GM19193 (cell line): ENCODE measurements around the gene PDE2A.

ENCODE experiments used
- POLR2A ChIP-seq: IDR thresholded peaks from 4 replicates; pipeline ENCODE4 v1.6.1; 2011; ENCODE audit not compliant: insufficient read depth, insufficient read length; ENCODE audit errors: extremely low read depth

PDE2A gene

DNA sequence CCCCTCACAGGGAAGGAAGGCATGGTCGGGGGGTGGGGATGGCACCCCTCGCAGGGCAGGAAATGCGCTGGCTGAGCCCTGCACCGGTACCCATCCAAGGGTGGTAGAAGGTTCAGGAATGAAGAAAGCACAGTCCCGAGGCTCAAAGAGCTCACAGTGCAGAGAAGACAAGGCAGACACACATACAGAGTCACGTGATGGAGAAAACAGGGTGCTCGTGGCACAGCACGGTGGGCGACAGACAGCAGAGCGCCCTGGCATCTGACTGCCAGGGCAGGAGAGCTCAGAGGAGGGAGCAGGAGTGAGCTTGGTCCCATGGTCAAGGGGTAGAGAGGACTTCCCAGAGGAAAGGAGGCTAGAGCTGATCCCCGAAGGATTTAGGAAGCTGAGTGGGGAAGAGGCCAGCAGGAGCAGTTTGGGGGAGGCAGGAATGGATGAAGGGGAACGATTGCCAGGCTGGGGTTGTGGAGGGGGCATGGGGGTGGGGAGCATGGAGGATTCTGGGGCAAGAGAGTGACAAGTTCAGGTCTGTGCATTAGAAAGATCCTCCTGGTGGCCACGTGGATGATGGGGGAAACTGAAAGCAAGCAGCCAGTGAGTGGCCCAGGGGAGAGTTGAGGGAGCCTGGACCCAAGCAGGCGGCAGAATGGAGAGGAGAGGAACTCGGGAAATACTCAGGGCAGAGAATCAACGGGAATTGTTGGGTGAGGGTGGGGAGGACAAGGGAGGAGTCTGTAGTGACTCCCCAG lies 43.9 kb downstream of the PDE2A start:
- TF ChIP-seq POLR2A, result no peak

DNA sequence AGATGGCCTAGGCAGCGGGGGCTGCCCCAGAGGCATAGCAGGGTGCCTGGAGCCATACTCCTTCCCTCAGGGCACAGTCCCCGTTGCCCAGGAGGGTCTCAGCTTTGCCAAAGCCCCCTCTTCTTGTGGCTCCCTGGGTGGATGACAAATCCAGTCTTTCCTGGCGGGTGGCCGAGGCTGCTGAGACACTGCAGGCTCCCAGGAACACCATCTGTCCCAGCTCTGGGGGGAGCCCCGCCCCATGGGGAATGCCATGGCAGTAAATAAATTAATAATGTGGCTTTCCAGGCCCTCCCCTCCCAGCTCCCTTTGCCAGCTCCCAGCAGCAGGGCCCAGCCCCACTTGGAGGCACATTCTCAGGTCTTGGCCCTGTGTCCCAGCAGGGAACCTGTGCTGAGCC lies 45.0 kb downstream of the PDE2A start:
- TF ChIP-seq POLR2A, result no peak

DNA sequence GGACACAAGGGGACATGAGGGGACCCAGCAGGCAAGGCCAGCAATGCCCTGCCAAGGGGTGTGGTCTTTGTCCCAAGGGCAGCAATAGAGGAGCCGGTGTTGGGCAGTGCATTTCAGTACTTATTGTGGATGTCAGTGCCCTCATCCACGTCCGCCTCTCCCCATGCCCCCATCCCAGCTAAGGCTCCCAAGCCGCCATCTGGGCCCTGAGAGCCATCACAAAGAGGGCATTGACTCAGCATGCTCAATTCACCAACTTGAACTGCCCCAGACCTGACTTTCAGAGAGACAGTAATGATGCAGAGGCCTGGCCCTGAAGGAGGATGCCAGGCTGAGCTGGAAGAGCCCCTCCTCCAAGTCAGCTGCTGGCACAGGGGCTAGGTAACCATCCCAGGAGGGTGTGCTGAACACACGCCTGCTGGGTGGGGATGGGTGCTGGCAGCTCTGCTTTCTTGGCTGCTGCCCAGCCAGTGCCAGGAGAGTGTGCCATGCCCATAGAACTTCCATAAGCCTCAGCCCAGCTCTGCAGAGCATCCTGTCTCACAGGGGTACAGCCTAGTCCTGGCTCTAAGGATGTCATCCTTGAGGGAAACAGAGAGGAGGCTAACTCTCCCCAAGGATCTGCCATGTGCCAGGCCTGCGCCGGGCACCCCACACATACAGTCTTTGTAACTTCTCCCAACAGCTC lies 46.5 kb downstream of the PDE2A start:
- TF ChIP-seq POLR2A, result no peak

DNA sequence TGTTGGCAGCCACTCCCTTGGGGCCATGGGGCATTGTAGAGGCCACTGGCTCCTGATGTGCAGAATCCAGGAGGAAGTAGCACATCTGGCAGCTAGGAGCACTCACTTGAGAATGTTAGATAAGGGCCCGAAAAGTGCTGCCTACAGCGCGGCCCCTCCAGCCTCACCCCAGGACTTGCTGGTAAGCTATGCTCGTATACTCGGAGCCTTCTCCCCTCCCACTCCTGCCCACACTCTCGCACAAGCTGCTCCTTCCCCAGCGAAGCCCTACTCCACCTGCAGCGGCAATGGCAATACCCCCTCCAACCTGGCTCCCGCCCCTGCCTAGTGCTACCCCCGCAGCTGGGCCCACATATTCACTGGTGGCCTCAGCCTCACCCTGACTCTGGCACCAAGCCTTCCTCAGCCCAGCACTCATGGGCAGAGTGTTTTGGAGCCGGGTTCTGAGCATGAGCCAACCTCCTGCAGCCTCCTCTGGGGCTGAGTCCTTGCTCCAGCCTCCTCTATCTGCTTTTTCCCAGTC lies 47.7 kb downstream of the PDE2A start:
- no peak for TF ChIP-seq POLR2A

DNA sequence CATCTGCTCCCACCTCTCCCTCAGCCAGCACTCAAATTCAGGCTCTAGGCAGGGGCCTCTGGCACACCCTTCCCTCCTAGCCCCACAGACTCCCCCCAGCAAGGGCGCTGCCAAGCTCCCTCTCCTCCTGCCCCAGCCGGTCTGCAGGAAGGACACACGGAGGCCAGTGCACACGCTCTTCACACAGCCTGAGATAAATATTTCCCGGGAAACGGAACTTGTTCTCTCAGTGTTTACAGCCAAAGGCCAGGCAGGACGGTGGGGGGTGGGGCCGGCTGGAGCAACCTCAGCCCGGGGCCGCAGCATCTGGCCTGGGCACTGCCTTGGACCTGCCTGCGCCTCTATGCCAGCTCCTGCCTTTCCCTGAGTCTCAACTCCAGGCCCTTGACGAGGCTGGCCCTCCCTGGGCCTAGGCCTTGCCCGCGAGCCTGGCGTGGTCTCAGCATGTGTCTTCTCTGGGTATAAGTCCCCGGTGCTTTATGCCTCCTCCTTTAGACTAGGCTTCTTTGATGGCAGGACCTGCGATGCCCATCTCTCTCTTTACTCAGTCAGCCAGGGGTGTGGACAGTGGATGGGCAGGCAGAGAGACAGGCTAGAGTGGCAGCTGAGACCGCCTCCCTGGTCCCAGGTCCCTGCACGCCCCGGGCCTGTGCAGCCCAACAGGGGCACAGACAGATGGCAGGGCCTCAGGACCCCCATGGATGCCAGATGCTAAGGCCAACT lies 48.4 kb downstream of the PDE2A start:
- TF ChIP-seq POLR2A, result no peak

DNA sequence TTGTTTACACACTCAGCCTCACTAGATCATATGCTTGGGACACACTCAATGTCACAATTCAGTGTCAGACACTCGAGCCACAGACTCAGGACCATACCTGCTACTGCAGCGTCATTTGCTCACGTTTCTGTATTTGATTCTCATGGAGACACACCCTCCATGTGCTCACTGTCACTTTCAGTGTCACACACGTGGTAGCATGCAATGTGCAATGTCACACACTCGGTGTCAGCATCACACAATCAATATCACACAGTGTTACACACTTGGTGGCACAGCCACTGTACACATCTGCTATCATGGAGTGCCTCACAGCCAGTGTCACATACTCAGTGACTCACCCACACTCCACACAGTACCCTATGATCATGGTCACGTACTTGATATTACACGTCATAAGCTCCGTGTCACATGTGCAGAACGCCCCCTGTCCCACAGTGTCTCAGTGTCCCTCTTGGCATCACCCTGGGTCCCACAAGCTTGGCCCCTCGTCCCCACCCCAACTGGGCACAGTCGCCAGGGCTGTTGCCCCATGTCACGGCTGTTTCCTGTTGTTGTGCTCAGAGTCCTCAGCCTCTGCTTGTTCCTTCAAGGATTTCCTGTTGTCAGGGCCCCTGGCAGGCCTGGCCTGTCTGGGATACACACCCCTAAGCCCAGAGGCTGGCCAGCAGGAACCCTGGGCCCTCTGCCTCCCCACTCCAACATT lies 49.6 kb downstream of the PDE2A start:
- TF ChIP-seq POLR2A, result no peak

DNA sequence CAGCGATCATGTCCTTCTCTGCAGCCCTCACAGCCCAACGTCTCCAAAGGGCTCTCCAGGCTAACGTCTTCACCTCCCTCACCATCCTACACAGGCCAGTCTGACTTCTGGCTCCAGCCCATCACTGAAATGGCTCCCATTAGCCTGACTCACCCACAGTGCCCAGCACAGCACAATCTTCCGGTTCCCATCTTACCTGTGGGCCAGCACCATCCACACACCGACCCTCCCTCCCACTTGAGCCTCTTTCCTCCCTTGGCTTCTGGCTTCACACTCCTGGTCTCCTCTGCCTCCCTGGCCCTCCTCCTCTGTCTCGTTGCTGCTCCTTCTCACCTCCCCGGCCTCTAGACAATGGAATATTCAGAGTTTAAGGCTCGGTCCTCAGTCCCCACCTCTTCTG lies 51.2 kb downstream of the PDE2A start:
- TF ChIP-seq POLR2A, result no peak

DNA sequence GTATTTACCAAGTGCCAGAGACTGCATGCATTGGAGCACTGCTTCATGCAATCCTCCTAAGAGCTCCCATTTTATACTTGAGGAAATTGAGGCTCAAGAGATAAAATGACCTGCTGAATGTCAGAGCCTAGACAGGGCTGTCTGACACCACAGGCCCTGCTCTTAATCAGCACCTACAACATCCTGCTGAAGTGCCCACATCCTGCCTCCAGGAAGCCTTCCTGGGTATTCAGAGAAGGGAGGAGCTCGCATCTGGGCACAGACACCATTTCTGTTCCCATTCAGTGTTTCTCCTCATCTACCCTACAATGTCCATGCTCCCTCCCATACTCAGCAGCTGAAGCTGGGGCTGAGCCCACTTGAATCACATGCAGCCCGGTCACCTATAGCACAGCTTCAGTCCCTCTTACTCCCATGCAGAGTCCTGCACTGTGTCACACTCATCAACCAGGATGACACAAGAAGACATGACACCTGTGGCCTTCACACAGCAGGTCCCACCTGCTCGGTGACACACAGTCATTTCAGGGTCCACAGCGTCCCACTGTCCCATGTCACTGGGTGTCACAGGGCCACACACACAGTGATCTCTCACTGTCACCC lies 53.1 kb downstream of the PDE2A start:
- no peak for TF ChIP-seq POLR2A

DNA sequence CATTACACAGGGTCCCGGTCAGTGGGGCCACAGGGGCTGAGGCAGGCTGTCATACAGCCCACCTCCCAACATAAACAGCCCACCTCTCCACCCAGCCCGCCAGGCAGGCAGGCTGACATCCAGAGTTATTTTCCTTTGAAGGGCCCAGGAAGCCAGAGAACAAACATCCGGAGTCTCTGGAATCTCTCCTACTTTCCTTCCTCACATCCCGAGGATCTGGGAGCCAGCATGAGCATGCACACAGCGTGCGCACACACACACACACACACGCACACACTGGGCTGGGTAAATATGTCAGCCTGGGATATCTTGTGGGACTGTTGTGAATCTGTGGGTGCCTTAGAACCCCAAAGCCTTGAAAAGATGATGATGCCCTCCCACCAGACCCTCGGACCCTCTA lies 55.4 kb downstream of the PDE2A start:
- no peak for TF ChIP-seq POLR2A

DNA sequence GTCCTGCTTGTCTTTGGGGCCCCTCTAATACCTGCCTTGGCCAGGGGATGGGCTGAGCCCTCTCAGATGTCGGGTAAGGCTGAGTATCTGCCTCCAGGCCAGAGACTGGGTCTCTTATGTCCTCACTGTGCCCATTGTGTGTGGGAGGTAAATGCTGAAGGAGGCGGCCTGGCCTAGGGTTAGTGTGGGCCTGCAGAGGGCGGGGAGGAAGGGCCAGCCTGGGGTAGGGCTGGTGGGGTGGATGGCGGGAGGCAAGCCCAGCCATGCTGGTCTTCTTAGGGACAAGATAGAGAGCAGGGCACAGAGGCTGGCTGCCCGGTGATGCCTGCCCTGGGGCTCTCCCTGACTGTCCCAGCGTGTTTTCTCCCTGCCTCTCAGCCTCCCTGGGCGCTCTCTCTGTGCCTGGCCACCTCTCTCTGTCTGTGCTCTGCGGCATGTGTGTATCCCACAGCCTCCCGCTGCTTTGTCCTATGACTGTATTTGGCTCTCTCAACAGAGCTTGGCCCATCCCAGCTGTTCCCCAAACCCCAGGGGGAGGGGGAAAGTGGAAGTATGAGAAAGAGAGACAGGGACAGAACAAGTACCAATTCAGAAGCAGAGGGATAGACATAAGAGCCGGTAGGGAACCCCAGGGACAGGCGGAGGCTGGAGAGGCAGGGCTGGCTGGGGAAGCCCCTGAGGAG lies 57.0 kb downstream of the PDE2A start:
- TF ChIP-seq POLR2A, result no peak

DNA sequence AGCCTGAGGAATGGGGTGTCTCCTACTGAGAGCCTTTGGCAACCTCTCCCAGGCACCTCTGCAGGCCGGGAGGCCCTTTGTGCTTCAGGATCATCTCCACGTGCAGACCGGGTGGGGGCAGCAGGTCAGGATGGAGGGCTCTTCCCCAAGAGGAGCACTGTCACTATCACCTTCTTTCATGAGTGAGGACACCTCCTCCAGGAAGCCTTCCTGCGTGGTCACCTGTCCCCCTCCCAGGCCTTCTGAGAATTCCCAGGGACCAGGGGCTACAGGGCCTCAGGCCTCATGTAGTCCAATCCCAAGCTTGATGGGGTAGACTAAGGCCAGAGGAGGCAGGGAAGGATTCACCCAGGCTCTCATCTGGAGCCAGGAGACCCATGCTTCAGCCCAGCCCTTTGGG lies 57.6 kb downstream of the PDE2A start:
- TF ChIP-seq POLR2A, result no peak

DNA sequence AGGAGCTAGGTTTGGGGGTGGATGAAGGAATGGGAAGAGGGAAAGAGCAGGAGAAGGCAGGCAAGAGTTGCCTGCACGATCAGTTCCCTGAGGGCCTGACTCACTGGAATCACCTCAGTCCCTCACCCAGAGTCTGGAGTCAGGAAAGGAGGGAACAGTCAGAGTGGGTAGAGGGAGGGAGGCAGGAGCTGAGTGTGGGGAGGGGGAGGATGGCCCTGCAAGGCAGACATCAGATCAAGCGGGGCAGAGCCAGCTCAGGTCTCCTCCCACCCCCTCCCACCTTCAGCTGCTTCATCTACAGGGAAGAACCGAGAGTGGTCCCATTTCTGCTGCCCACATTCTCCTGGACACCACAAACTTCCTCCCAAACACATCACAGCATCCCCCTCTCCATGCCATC lies 58.9 kb downstream of the PDE2A start:
- TF ChIP-seq POLR2A, result no peak

DNA sequence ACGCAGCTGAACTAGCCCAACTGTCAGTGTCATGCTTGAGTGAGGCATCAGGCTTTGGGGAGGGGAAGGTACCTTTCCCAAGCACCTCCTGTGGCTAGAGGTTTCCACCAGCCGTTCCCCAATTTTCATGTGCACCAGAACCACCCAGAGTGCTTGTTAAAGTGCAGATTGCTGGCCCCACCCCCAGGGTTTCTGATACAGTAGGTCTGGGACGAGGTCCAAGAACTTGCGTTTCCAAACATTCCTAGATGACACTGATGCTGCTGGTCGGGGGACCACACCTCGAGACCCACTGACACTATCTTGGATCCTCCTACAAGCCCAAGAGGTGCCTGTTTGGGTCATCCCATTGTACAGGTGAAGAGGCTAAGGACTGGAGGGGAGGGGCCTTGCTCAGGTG lies 59.8 kb downstream of the PDE2A start:
- no peak for TF ChIP-seq POLR2A

DNA sequence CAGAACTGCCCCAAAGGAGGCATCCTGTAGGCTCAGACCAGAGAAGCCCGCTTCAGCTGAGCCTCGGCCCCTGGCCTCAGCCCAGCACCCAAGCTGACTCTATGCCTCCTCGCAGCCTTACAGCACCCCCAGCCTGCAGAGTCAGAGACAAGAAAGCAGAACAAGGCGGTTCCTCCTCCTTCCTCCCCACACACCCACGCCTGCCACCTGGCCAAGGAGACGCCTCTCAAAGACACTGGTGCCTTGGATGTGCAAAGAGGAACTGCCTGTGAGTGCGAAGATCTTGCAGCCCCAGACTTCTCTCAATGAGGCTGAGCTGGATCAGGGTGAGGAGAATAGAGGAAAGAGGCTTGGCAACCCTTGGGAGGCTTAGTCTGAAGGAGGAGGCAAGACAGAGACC lies 60.2 kb downstream of the PDE2A start:
- no peak for TF ChIP-seq POLR2A
